NCI-H82 (cell line): ENCODE data around the gene HTT.

ENCODE experiments used
- DNase-seq: peaks from one replicate; lab custom pipeline; 2025; lab: John Stamatoyannopoulos, UW

HTT gene

DNA sequence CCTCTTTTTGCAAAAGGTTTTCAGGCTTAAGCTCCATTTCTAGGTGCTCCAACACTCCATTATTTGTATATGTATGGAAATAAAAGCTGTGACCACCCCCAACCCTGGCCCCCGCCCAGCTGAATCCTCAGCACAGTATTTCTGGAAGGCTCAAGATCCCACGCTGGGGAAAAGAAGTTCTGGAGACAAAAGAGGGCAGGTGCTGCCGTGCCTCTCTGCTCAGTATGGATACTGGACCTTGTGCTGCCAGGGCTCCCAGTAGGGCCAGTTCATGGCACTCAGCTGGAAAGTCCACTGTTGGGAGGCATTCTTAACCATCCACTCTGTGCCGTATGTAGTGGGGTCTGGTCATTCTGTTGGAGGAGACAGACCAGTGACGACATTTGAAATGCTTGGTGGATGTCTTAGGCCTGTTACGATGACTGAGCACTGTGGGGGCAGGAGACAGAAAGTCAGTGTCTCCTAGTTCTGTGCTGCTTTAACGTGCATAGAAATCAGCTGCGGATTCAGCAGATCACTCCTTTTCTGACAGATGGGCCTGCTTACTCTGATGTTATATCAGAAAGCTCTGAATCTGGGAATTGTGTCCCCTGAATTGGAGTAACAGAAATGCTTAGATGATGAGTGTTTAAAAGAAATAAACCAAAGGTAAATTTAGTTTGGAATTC lies 126.1 kb downstream of the HTT start:
- no peak for DNase-seq

DNA sequence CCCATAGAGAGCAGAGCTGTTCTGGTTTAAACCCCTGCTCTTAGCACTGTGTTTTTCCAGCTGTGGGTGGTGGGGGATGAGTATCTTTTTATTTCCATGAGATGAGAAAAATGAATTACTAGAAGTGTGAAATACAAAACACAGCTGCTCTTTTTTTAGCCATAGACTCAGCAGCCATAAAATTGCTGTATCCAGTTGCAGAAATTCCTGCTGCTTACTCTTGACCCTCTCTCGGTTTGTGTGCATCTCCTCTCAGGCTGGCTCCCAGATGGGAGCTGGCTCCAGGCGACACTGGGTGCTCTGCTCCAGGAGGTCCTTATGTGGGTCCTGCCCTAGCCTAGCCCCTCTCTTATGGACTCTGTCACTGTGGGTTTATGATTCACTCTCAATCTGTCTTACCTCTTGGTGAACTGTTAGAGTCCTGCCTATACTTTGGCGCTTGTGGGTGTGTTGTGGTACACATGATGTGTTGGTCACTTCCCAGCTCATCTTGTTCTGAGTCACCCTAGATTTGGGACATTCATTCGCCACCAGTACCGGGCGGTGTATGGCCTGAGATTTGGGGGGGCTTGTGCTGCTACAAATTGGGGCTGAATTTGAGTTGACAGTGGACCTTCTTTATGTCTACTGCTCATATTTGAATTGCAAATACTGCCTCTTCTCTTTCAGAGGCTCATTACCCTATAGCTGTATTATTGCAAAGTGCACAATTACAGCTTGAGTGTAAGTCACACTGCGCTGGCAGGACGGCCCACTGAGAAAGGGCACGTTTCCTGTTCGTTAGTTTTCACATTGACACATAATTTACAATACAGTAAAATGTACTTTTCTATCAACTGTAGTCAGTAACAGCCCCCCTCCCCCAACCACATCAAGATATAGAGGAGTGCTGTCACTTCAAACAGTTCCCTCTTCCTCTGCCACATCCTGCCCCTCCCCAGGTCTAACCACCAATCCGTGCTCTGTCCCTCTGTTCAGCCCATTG lies 127.5 kb downstream of the HTT start:
- no peak for DNase-seq

DNA sequence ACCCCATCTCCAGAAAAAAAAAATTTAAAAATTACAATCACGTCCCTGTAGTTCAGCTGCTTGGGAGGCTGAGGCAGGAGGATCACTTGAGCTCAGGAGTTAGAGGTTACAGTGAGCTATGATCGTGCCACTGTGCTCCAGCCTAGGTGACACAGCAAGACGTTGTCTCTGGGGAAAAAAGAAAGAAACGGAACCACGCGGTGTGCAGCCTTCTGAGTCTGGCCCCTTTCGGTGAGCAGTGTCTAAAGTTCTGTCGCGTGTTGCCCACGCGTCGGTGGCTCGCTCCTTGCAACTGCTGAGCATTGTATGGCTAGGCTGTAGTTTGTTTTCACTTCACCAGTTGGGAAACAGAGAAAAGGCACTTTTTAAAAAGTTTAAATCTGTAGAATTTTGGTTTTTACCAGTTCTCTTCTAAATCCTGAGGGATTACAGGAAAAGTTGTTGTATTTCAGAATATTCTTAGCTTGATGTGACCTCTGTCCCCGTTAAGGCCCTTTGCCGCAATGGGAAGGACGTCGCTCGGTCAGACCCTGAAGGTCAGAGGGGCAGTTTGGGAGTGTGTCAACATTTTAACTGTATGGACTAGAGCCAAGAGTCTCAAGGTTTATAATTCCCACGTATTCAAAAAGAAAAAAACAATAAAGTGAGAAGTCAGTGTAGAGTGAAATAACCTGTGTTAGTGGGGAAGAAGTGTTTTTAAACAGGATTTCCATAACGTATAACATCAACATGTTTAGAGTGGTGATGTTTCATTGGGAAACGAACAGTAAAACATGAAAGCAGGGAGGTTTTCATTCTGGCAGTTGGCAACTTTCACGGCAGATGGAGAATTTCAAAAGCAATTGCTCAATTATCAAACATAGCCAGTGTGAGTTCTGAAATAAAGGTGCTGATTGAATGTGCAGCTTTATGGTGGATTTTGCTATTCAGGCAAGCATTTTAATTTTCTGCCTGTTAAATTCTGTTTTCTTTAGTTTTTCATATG lies 128.6 kb downstream of the HTT start:
- no peak for DNase-seq

- no peak for DNase-seq
These were observed 129.5 kb downstream of the HTT start for GRCh38 chr4:3203971-3204431.

- no peak for DNase-seq
These were observed 131.5 kb downstream of the HTT start for GRCh38 chr4:3205995-3206394.

DNA sequence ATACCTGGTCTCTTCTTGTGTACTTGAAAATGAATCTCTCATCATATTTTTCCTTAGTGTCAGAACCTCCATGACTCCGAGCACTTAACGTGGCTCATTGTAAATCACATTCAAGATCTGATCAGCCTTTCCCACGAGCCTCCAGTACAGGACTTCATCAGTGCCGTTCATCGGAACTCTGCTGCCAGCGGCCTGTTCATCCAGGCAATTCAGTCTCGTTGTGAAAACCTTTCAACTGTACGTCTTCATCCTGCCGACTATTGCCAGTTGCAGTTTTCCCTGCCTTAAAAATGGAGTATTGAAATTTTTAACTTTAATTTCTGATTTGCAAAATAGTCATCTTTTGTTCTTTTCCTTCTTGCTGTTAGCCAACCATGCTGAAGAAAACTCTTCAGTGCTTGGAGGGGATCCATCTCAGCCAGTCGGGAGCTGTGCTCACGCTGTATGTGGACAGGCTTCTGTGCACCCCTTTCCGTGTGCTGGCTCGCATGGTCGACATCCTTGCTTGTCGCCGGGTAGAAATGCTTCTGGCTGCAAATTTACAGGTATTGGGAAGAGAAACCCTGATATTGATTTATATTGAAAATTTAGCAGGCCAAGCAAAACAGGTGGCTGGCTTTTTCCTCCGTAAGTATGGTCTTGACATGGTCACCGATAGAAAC lies 132.1 kb downstream of the HTT start:
- no peak for DNase-seq

- DNase-seq: no peak
These were observed 133.1 kb downstream of the HTT start for GRCh38 chr4:3207531-3208037.

GRCh38 chr4:3208826-3209225 lies 134.3 kb downstream of the HTT start:
- no peak for DNase-seq

- no peak for DNase-seq
These were observed 135.3 kb downstream of the HTT start for GRCh38 chr4:3209551-3210325.

DNA sequence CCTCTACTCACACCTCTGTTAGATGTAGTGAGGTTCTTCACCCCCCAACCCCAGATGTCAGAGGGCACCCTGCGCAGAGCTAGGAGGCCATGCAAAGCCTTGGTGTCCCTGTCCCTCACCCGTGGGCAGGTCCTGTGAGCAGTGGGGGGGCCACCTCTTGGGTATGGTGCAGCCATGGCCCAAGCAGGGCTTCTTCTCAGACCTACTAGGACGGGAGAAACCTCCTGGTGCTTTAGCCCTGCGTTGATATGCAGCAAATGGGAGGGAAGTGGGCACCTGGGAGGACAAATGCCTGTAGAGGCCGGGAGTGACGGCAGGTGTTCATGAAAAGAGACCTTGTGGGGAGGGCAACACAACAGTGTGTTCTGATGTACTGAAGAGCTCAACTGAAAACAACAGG lies 136.0 kb downstream of the HTT start:
- DNase-seq: no peak

DNA sequence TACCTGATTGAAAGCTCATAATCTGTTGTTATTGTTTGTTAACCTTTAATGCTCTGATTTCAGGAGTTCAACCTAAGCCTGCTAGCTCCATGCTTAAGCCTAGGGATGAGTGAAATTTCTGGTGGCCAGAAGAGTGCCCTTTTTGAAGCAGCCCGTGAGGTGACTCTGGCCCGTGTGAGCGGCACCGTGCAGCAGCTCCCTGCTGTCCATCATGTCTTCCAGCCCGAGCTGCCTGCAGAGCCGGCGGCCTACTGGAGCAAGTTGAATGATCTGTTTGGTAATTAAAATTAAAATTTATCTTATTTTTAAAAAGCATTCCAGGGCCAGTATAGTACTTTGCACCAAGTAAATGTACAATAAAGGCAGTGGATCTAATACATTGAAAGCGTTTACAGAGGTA lies 137.4 kb downstream of the HTT start:
- DNase-seq: no peak

DNA sequence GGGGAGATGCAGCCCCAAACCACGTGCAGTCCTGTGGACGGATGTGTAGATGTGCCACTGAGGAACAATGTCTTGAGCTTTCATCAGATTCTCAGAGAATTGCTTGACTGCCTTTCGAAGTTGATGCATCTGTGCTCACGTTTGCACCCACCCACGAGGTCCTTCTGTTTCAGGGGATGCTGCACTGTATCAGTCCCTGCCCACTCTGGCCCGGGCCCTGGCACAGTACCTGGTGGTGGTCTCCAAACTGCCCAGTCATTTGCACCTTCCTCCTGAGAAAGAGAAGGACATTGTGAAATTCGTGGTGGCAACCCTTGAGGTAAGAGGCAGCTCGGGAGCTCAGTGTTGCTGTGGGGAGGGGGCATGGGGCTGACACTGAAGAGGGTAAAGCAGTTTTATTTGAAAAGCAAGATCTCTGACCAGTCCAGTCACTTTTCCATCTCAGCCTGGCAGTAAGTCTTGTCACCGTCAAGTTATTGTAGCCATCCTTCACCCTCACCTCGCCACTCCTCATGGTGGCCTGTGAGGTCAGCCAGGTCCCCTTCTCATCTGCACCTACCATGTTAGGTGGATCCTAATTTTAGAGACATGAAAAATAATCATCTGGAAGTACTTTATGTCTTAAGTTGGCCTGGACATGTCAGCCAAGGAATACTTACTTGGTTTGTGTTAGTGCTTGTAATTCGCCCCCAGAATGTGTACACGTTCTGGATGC lies 138.1 kb downstream of the HTT start:
- DNase-seq: no peak

GRCh38 chr4:3213106-3213425 lies 138.6 kb downstream of the HTT start:
- DNase-seq: no peak

DNA sequence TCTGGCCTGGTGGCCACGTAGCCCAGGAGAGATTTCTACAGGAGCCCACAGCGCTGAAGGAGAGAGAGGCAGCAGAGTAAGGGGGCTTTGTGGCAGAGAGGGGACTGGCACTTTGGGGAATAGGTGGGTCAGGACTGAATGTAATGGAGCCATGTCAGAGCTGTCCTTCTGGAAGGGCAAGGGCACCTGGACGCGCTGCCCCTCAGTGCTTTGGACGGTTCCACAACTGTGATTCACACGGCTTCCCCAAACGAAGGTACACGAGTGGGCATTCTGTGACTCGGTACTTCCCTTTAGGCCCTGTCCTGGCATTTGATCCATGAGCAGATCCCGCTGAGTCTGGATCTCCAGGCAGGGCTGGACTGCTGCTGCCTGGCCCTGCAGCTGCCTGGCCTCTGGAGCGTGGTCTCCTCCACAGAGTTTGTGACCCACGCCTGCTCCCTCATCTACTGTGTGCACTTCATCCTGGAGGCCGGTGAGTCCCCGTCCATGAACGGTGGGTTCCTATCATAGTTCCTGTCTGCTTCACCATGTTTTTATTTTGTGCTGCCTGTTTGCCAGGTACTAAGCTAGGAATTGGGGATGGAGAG lies 139.3 kb downstream of the HTT start:
- DNase-seq: no peak

GRCh38 chr4:3215256-3215655 lies 140.8 kb downstream of the HTT start:
- no peak for DNase-seq

- DNase-seq: no peak
These were observed 141.3 kb downstream of the HTT start for GRCh38 chr4:3215733-3216132.

- no peak for DNase-seq
These were observed 142.8 kb downstream of the HTT start for GRCh38 chr4:3217266-3217665.

DNA sequence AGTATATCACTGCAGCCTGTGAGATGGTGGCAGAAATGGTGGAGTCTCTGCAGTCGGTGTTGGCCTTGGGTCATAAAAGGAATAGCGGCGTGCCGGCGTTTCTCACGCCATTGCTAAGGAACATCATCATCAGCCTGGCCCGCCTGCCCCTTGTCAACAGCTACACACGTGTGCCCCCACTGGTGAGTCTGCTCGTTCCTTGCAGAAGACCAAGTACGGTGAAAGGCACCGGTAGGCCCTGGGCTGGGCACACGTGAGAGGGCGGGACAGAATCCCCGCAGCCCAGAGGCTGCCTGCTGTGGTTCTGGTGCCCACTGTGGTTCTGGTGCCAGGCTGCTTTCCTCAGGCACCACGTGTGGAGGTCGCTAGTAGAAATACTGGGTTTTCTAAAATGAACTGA lies 143.3 kb downstream of the HTT start:
- no peak for DNase-seq
